Measurements from ENCODE around the gene OSBPL7. TPM values are rescaled to one million over a fixed set of nuclear protein-coding genes. Genes with fewer than 3 reads are reported as not detected.
"Not testable (repeated sequence)": the region's sequence is repeated elsewhere in the genome, so short reads cannot be mapped to it uniquely, and the experiment has no call there.

Gene OSBPL7
- total and polyA plus RNA-seq, 9 donors: 7.1 to 18.7 (median 10.2) TPM

DNA sequence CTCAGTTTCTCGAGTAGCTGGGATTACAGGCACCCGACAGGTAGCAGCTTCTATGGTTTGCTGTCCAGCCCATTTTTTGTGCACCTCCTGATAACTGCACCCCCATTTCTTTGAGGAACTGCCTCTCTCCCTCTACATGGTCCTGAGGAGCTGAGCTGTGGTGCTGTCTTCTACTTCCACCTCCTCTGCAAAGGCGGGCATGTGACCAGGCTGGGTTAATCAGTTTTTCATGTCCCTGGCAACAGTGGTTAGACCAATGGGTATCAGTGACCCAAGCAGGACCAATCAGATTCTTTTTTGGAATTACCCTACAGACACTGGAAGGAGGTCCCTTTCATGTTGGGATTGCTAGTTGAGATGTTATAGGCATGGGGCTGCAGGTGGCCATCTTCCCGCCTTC is 47.3 kb downstream of the OSBPL7 start:
- H3K4me1 ChIP-seq (ENCODE audit: control insufficient read depth, insufficient read depth, low read length): no peaks in the 10 kb centered on the region
- H3K27ac ChIP-seq (ENCODE audit: low read length): no peak overlapping the region
- H3K27me3 ChIP-seq (ENCODE audit: control insufficient read depth, insufficient read depth, low read length): peaks cover 31% of the 10 kb centered on the region
- H3K36me3 ChIP-seq (ENCODE audit: control insufficient read depth, insufficient read depth, low read length): no peaks in the 10 kb centered on the region
- H3K4me3 ChIP-seq (ENCODE audit: low read length): no peak overlapping the region
- 71% methylated on average over 2 of the region's 4 CpGs for WGBS (ENCODE audit: insufficient coverage)
- H3K9me3 ChIP-seq (replicated peaks; ENCODE audit: control insufficient read depth, low read depth, low read length): peaks cover 3% of the 10 kb centered on the region
- DNase-seq: no peak

DNA sequence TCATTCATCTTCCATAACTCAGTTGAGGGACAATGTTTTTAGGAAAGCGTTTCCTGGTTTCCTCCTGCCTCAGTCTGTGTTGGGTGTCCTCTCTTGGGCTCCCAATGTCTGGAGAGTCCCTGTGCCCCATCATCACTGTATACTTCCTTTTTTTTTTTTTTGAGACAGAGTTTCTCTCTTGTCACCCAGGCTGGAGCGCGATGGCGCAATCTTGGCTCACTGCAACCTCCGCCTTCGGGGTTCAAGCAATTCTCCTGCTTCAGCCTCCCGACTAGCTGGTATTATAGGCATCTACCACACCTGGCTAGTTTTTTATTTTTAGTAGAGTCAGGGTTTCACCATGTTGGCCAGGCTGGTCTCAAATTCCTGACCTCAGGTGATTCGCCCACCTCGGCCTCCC is 47.9 kb downstream of the OSBPL7 start:
- H3K4me3 ChIP-seq (ENCODE audit: low read length); H3K36me3 ChIP-seq (ENCODE audit: control insufficient read depth, insufficient read depth, low read length); DNase-seq; H3K4me1 ChIP-seq (ENCODE audit: control insufficient read depth, insufficient read depth, low read length); H3K9me3 ChIP-seq (replicated peaks; ENCODE audit: control insufficient read depth, low read depth, low read length); H3K27ac ChIP-seq (ENCODE audit: low read length): not testable (repeated sequence)
- no CpG with 5 or more reads among the region's 9 CpGs for WGBS (ENCODE audit: insufficient coverage)
- peaks cover 28% of the 10 kb centered on the region for H3K27me3 ChIP-seq (ENCODE audit: control insufficient read depth, insufficient read depth, low read length)

DNA sequence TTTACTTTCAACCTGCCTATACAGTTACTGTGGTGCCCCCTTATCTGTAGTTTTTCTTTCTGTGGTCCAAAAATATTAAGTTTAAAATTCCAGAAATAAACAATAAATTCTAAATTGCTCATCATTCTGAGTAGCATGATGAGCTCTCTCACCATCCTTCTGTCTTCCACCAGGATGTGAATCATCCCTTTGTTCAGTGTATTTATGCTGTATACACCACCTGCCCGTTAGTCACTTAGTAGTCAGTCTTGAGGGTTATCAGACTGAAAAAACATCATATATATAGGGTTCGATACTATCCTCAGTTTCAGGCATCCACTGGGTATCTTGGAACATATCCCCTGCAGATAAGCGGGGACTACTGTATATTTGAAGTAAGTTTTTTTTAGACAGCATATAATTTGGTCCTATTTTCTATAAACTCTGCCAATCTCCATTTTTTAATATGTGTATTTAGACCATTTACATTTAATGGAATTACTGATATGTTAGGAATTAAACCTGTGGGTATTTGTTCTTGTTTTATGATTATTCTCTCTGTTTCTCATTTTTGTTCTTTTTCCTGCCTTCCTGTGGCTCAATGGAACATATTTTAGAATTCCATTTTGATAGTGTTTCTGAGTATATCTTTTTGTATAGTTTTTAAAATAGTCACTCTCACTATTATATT is 57.5 kb downstream of the OSBPL7 start:
- no CpG with 5 or more reads among the region's 3 CpGs for WGBS (ENCODE audit: insufficient coverage)
- Histone ChIP-seq H3K9me3 (replicated peaks; ENCODE audit: control insufficient read depth, low read depth, low read length) (peaks cover 5% of the 10 kb centered on the region), H3K4me1 (ENCODE audit: control insufficient read depth, insufficient read depth, low read length) (no peaks in the 10 kb centered on the region), H3K27me3 (ENCODE audit: control insufficient read depth, insufficient read depth, low read length) (peaks cover under 1% of the 10 kb centered on the region), H3K4me3 (ENCODE audit: low read length) (no peak overlapping the region), H3K27ac (ENCODE audit: low read length) (no peak overlapping the region), H3K36me3 (ENCODE audit: control insufficient read depth, insufficient read depth, low read length) (no peaks in the 10 kb centered on the region)
- no peak for DNase-seq

DNA sequence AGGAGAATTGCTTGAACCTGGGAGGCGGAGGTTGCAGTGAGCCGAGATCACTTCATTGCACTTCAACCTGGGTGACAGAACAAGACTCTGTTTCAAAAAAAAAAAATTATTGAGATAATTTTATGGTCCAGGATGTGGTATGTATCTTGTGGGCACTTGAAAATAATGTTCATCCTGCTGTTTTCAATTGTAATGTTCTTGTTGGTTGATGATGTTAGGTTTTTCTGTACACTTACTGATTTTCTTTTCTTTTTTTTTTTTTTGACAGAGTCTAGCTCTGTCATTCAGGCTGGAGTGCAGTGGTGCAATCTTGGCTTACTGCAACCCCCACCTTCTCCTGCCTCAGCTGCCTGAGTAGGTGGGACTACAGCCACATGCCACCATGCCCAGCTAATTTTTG is 58.9 kb downstream of the OSBPL7 start:
- peaks cover 5% of the 10 kb centered on the region for H3K9me3 ChIP-seq (replicated peaks; ENCODE audit: control insufficient read depth, low read depth, low read length)
- H3K27ac ChIP-seq (ENCODE audit: low read length): no peak overlapping the region
- no peak for DNase-seq
- H3K27me3 ChIP-seq (ENCODE audit: control insufficient read depth, insufficient read depth, low read length): peaks cover 2% of the 10 kb centered on the region
- WGBS (ENCODE audit: insufficient coverage): 88% methylated on average over 2 of the region's 2 CpGs
- H3K4me1 ChIP-seq (ENCODE audit: control insufficient read depth, insufficient read depth, low read length): no peaks in the 10 kb centered on the region
- H3K4me3 ChIP-seq (ENCODE audit: low read length): no peak overlapping the region
- H3K36me3 ChIP-seq (ENCODE audit: control insufficient read depth, insufficient read depth, low read length): no peaks in the 10 kb centered on the region

DNA sequence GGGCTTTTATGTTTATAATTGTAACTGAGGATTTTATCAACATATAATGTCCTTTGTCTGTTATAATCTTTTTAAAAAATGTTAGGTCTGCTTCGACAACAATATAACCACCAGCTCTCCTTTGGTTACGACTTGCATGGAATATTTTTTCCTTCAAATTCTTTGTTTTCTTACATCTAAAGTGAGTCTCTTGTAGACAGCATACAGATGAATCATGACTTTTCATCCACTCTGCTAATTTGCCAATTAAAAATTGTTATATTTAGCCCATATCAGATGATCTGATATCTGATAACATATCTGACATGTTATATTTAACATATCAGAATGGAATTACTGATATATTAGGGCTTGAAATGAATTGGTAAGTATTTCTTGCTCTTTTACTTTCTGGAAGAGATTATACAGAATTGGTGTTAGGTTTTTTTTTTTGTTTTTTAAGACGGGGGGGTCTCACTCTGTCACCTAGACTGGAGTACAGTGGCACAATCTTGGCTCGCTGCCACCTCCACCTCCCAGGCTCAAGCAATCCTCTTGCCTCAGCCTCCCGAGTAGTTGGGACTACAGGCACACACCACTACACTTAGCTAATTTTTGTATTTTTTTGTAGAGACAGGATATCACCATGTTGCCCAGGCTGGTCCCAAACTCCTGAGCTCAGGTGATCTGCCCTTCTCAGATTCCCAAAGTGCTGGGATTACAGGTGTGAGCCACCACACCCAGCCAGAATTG is 61.0 kb downstream of the OSBPL7 start:
- Histone ChIP-seq H3K27ac (ENCODE audit: low read length) (no peak overlapping the region), H3K4me3 (ENCODE audit: low read length) (no peak overlapping the region), H3K27me3 (ENCODE audit: control insufficient read depth, insufficient read depth, low read length) (peaks cover 2% of the 10 kb centered on the region), H3K4me1 (ENCODE audit: control insufficient read depth, insufficient read depth, low read length) (no peaks in the 10 kb centered on the region), H3K36me3 (ENCODE audit: control insufficient read depth, insufficient read depth, low read length) (no peaks in the 10 kb centered on the region), H3K9me3 (replicated peaks; ENCODE audit: control insufficient read depth, low read depth, low read length) (peaks cover 6% of the 10 kb centered on the region)
- no peak for DNase-seq
- no CpG with 5 or more reads among the region's 5 CpGs for WGBS (ENCODE audit: insufficient coverage)

DNA sequence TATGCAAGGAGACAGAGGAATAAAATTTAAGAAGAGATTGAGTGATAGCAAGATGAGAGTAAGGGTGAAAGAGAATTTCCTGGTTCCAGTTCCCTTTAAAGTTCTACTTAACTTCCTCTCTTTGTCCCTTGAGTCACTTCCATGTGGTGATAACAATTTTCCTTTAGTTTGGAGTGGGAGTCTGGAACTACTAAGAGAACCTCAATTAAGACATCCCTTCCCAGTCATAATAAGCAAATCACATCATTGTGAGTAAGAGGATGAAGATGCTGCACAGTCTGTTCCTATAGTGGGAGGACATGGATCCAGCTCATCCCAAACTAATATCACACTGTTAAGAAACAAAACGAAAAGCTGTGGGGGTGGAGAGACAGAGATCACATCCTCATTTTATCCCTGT is 64.2 kb downstream of the OSBPL7 start:
- Histone ChIP-seq H3K4me3 (ENCODE audit: low read length) (no peak overlapping the region), H3K27me3 (ENCODE audit: control insufficient read depth, insufficient read depth, low read length) (peaks cover 2% of the 10 kb centered on the region), H3K27ac (ENCODE audit: low read length) (no peak overlapping the region), H3K9me3 (replicated peaks; ENCODE audit: control insufficient read depth, low read depth, low read length) (peaks cover 7% of the 10 kb centered on the region), H3K4me1 (ENCODE audit: control insufficient read depth, insufficient read depth, low read length) (no peaks in the 10 kb centered on the region), H3K36me3 (ENCODE audit: control insufficient read depth, insufficient read depth, low read length) (no peaks in the 10 kb centered on the region)
- no peak for DNase-seq
- no CpG with 5 or more reads among the region's 1 CpG for WGBS (ENCODE audit: insufficient coverage)

Other genes with a start within 250 kb of the OSBPL7 start
- 124 TPM for gene KPNB1, start 171.9 kb downstream of the OSBPL7 start, total RNA-seq
- gene KPNB1, start 171.9 kb downstream of the OSBPL7 start, polyA plus RNA-seq (ENCODE audit: insufficient read depth in 1 of 8, insufficient read length in 8 of 8, low replicate concordance in 1 of 8): 100 to 1,000 TPM; 132 to 184 (median 159) TPM
- gene TBKBP1, start 127.6 kb downstream of the OSBPL7 start, total RNA-seq: 14.4 TPM
- 10 to 100 TPM; 27.4 to 37.8 (median 33.1) TPM for gene TBKBP1, start 127.6 kb downstream of the OSBPL7 start, polyA plus RNA-seq (ENCODE audit: insufficient read depth in 1 of 8, insufficient read length in 8 of 8, low replicate concordance in 1 of 8)
- gene TBX21, start 88.6 kb downstream of the OSBPL7 start, total RNA-seq: 0.09 TPM
- gene TBX21, start 88.6 kb downstream of the OSBPL7 start, polyA plus RNA-seq (ENCODE audit: insufficient read depth in 1 of 8, insufficient read length in 8 of 8, low replicate concordance in 1 of 8): under 1 TPM; 0.12 to 0.34 (median 0.18) TPM
- 37.5 TPM for gene MRPL10, start 9.7 kb upstream of the OSBPL7 start, total RNA-seq
- 10 to 100 TPM; 47.1 to 62.9 (median 57.2) TPM for gene MRPL10, start 9.7 kb upstream of the OSBPL7 start, polyA plus RNA-seq (ENCODE audit: insufficient read depth in 1 of 8, insufficient read length in 8 of 8, low replicate concordance in 1 of 8)
- 0.04 TPM for gene LRRC46, start 9.9 kb upstream of the OSBPL7 start, total RNA-seq
- 1 to 10 TPM in 5 of 8 donors, under 1 TPM in 3; 0.57 to 1.6 (median 1.1) TPM for gene LRRC46, start 9.9 kb upstream of the OSBPL7 start, polyA plus RNA-seq (ENCODE audit: insufficient read depth in 1 of 8, insufficient read length in 8 of 8, low replicate concordance in 1 of 8)
- gene SCRN2, start 19.5 kb upstream of the OSBPL7 start, total RNA-seq: 33.8 TPM
- 10 to 100 TPM; 20.3 to 33.7 (median 24.5) TPM for gene SCRN2, start 19.5 kb upstream of the OSBPL7 start, polyA plus RNA-seq (ENCODE audit: insufficient read depth in 1 of 8, insufficient read length in 8 of 8, low replicate concordance in 1 of 8)
- gene SP6, start 29.4 kb upstream of the OSBPL7 start, total RNA-seq: 0.18 TPM
- 1 to 10 TPM in 6 of 8 donors, under 1 TPM in 2; 0.69 to 3.2 (median 1.2) TPM for gene SP6, start 29.4 kb upstream of the OSBPL7 start, polyA plus RNA-seq (ENCODE audit: insufficient read depth in 1 of 8, insufficient read length in 8 of 8, low replicate concordance in 1 of 8)
- gene SP2, start 74.4 kb upstream of the OSBPL7 start, total RNA-seq: 2.0 TPM
- 10 to 100 TPM; 13.3 to 19.5 (median 17.0) TPM for gene SP2, start 74.4 kb upstream of the OSBPL7 start, polyA plus RNA-seq (ENCODE audit: insufficient read depth in 1 of 8, insufficient read length in 8 of 8, low replicate concordance in 1 of 8)
- gene PNPO, start 119.8 kb upstream of the OSBPL7 start, total RNA-seq: 11.8 TPM
- 10 to 100 TPM in 1 of 8 donors, 1 to 10 TPM in 7; 5.9 to 10.2 (median 8.8) TPM for gene PNPO, start 119.8 kb upstream of the OSBPL7 start, polyA plus RNA-seq (ENCODE audit: insufficient read depth in 1 of 8, insufficient read length in 8 of 8, low replicate concordance in 1 of 8)
- not detected for gene PRR15L, start 136.1 kb upstream of the OSBPL7 start, total RNA-seq
- 10 to 100 TPM in 1 of 8 donors, 1 to 10 TPM in 1, under 1 TPM in 4, not detected in 2; 0.11 to 10.7 (median 0.21) TPM for gene PRR15L, start 136.1 kb upstream of the OSBPL7 start, polyA plus RNA-seq (ENCODE audit: insufficient read depth in 1 of 8, insufficient read length in 8 of 8, low replicate concordance in 1 of 8)
- 90.3 TPM for gene CDK5RAP3, start 149.3 kb upstream of the OSBPL7 start, total RNA-seq
- 10 to 100 TPM; 72.6 to 99.0 (median 83.5) TPM for gene CDK5RAP3, start 149.3 kb upstream of the OSBPL7 start, polyA plus RNA-seq (ENCODE audit: insufficient read depth in 1 of 8, insufficient read length in 8 of 8, low replicate concordance in 1 of 8)
- gene COPZ2, start 216.0 kb upstream of the OSBPL7 start, total RNA-seq: 99.2 TPM
- gene COPZ2, start 216.0 kb upstream of the OSBPL7 start, polyA plus RNA-seq (ENCODE audit: insufficient read depth in 1 of 8, insufficient read length in 8 of 8, low replicate concordance in 1 of 8): 10 to 100 TPM; 30.1 to 68.0 (median 46.7) TPM
- gene NFE2L1, start 226.6 kb upstream of the OSBPL7 start, total RNA-seq: 68.7 TPM
- gene NFE2L1, start 226.6 kb upstream of the OSBPL7 start, polyA plus RNA-seq (ENCODE audit: insufficient read depth in 1 of 8, insufficient read length in 8 of 8, low replicate concordance in 1 of 8): 100 to 1,000 TPM; 199 to 326 (median 258) TPM